RWPE2 (cell line): ENCODE measurements around the gene SRC.
"Not testable (repeated sequence)": the region's sequence is repeated elsewhere in the genome, so short reads cannot be mapped to it uniquely, and the experiment has no call there.

ENCODE experiments used
- ATAC-seq: fragments of 200-7000 bp; cut with Tn5 transposase; 3 replicates; pipeline ENCODE4 v1.9.1; 2021; ENCODE audit warnings: low read depth
- DNase-seq: peaks from one replicate; pipeline ENCODE4 v3.0.0-alpha.2; 2020; ENCODE audit warnings: low spot score
- H3K27ac ChIP-seq: fragments of 450-650 bp; 2 replicates; pipeline ENCODE4 v1.5.1; 2017; ENCODE audit warnings: mild to moderate bottlenecking; ENCODE audit not compliant: poor library complexity, severe bottlenecking
- H3K27me3 ChIP-seq: fragments of 250-450 bp; sonication (Bioruptor Pico); 2 replicates; pipeline ENCODE4 v1.5.1; 2021; ENCODE audit warnings: mild to moderate bottlenecking, moderate library complexity; ENCODE audit not compliant: insufficient read depth, poor library complexity, severe bottlenecking
- H3K36me3 ChIP-seq: fragments of 250-450 bp; sonication (Bioruptor Pico); 2 replicates; pipeline ENCODE4 v1.5.1; 2020; ENCODE audit warnings: low read depth, mild to moderate bottlenecking, moderate library complexity
- H3K4me1 ChIP-seq: fragments of 250-450 bp; sonication (Bioruptor Pico); 2 replicates; pipeline ENCODE4 v1.5.1; 2021; ENCODE audit warnings: mild to moderate bottlenecking, moderate library complexity; ENCODE audit not compliant: insufficient read depth, poor library complexity, severe bottlenecking
- H3K4me3 ChIP-seq: fragments of 250-450 bp; sonication (Bioruptor Pico); 2 replicates; pipeline ENCODE4 v1.5.1; 2021; ENCODE audit warnings: mild to moderate bottlenecking, moderate library complexity; ENCODE audit not compliant: severe bottlenecking
- H3K9me3 ChIP-seq: fragments of 250-450 bp; sonication (Bioruptor Pico); 2 replicates; pipeline ENCODE4 v1.5.1; 2021; ENCODE audit warnings: mild to moderate bottlenecking, moderate library complexity; ENCODE audit not compliant: severe bottlenecking
- TF ChIP-seq, protein P1 (sequence below): fragments of 450-650 bp; IDR thresholded peaks from one replicate; pipeline ENCODE4 v1.5.1; 2017; ENCODE audit warnings: mild to moderate bottlenecking, moderate library complexity; ENCODE audit not compliant: poor library complexity, severe bottlenecking

SRC gene

DNA sequence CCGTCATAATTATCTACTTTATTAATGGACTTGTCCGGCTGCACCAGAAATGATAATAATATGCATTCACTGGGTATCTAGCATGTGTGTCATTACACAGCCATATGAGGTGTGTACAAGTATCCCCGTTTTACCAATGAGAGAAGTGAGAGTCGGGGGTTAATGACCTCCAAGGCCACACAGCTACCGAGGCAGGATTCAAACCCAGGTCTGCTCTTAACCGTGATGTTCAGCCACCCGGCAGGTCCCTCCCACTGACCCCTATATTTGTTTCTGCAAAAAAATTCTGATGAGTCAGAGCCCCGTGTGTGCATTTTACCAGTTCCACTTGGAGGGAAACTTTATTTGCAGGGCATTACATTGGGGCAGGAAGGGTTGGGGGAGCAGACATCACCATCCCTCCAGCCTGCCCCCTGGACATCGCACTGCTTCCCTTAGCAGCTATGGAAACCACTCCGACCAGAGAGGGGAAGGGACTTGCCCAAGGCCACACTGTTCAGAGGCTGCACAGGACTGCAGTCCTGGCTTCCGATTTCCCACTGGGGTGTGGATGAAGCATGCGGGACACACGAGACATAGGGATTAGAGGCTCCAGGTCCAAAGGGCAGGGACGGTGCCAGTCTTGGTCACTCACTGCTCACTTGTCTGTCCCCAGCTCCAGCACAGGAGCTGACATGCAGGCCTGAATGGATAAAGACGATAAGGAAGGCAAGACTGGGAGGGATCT is 10.1 kb upstream of the SRC start:
- H3K4me1 ChIP-seq: peaks cover 27% of the 10 kb centered on the region
- no peaks in the 10 kb centered on the region for H3K27me3 ChIP-seq
- TF ChIP-seq, protein P1, sequence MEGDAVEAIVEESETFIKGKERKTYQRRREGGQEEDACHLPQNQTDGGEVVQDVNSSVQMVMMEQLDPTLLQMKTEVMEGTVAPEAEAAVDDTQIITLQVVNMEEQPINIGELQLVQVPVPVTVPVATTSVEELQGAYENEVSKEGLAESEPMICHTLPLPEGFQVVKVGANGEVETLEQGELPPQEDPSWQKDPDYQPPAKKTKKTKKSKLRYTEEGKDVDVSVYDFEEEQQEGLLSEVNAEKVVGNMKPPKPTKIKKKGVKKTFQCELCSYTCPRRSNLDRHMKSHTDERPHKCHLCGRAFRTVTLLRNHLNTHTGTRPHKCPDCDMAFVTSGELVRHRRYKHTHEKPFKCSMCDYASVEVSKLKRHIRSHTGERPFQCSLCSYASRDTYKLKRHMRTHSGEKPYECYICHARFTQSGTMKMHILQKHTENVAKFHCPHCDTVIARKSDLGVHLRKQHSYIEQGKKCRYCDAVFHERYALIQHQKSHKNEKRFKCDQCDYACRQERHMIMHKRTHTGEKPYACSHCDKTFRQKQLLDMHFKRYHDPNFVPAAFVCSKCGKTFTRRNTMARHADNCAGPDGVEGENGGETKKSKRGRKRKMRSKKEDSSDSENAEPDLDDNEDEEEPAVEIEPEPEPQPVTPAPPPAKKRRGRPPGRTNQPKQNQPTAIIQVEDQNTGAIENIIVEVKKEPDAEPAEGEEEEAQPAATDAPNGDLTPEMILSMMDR: no peak
- no peak overlapping the region for H3K4me3 ChIP-seq
- no peaks in the 10 kb centered on the region for H3K36me3 ChIP-seq
- H3K9me3 ChIP-seq: no peaks in the 10 kb centered on the region
- peak overlapping the region; percentile 30 for H3K27ac ChIP-seq
- DNase-seq: peak; percentile 74
- no peak for ATAC-seq

DNA sequence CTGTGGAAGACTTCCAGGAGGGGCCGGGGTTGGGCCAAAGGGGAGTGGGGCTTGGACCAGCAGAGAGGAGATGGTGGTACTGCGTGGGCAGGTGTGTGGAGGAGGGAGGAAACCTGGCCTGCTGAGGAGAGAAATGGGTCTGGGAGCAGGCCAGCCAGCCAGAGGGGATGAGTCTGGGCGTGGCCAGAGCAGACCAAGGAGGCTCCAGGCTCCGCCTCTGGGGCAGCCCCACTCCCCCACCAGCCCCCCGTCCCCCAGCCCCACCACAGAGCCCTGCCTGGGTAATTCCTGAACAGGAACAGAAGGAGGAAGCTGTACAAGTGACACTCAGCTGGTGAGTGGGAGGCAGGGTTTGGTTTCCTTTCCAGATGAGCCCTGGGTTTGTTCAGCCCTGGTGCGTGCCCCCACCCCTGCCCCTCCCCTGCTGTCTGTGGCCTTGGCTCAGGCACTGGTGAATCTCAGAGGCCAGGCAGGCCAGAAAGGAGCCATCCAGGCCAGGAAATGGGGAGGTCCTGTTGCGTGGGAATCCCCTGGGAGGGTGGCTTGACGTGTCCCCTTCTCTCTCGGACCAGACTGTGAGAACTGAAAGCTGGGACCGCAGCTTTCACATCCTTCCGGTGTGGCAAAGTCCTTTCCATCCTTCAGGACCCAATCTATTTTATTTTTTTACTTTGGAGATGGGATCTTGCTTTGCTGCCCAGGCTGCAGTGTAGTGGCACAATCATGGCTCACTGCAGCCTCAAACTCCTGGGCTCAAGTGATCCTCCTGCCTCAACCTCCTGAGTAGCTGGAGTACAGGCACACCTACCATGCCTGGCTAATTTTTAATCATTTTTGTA is 9.4 kb upstream of the SRC start:
- no peaks in the 10 kb centered on the region for H3K9me3 ChIP-seq
- ATAC-seq (no peak), DNase-seq (no peak)
- H3K27me3 ChIP-seq: no peaks in the 10 kb centered on the region
- H3K27ac ChIP-seq: peak overlapping the region; percentile 30
- no peak overlapping the region for H3K4me3 ChIP-seq
- H3K36me3 ChIP-seq: no peaks in the 10 kb centered on the region
- TF ChIP-seq, protein P1: no peak
- peaks cover 22% of the 10 kb centered on the region for H3K4me1 ChIP-seq

GRCh38 chr20:37337208-37337991 is 8.5 kb upstream of the SRC start:
- Histone ChIP-seq H3K9me3 (no peaks in the 10 kb centered on the region), H3K27me3 (no peaks in the 10 kb centered on the region), H3K27ac (no peak overlapping the region), H3K36me3 (no peaks in the 10 kb centered on the region), H3K4me3 (no peak overlapping the region), H3K4me1 (peaks cover 17% of the 10 kb centered on the region)
- TF ChIP-seq, protein P1: no peak
- no peak for DNase-seq
- ATAC-seq: no peak

- not testable (repeated sequence) for DNase-seq, ATAC-seq, H3K9me3 ChIP-seq, H3K27ac ChIP-seq, H3K4me3 ChIP-seq, H3K36me3 ChIP-seq, H3K27me3 ChIP-seq
- H3K4me1 ChIP-seq: peaks cover 13% of the 10 kb centered on the region
Measured at GRCh38 chr20:37338380-37338779, 7.6 kb upstream of the SRC start.

DNA sequence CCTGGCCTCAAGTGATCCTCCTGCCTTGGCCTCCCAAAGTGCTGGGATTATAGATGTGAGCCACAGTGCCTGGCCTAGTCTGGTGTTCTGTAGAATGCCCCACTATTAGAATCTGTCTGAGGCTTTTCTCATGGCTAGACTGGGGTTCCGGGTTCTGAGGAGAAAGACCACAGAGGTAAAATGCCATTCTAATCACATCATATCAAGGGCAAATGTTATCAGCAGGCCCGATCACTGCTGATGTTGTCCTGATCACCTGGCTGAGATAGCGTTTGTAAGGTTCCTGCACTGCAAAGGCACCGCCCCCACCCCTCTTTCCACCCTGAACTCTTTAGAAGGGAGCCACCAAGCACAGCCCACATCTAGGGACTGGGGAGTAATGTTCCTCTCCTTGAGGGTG is 6.7 kb upstream of the SRC start:
- H3K4me1 ChIP-seq: peaks cover 22% of the 10 kb centered on the region
- TF ChIP-seq, protein P1: no peak

DNA sequence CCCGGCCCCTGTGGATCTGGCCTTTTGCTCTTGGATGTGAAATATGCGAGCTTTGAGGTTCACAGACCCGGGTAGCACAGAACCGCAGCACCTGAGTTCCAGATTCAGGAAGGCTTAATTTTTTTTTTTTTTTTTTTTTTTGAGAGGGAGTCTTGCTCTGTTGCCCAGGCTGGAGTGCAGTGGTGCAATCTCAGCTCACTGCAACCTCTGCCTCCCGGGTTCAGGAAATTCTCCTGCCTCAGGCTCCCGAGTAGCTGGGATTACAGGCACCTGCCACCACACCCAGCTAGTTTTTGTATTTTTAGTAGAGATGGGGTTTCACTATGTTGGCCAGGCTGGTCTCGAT is 6.2 kb upstream of the SRC start:
- ATAC-seq, H3K27ac ChIP-seq, H3K36me3 ChIP-seq, H3K9me3 ChIP-seq, DNase-seq, H3K27me3 ChIP-seq, H3K4me3 ChIP-seq: not testable (repeated sequence)
- peaks cover 27% of the 10 kb centered on the region for H3K4me1 ChIP-seq

More for the DNA sequence above, 6.7 kb upstream of the SRC start:
- no peak for ATAC-seq
- Histone ChIP-seq H3K4me3 (no peak overlapping the region), H3K36me3 (no peaks in the 10 kb centered on the region), H3K27ac (no peak overlapping the region), H3K9me3 (no peaks in the 10 kb centered on the region), H3K27me3 (no peaks in the 10 kb centered on the region)
- DNase-seq: no peak
